ENCODE data around the gene DPP8. TPM values are rescaled to one million over a fixed set of nuclear protein-coding genes. Genes with fewer than 3 reads are reported as not detected.
A peak's percentile ranks its signal among the peaks of the same experiment; 100 is the strongest.

Gene DPP8
- total and polyA plus RNA-seq, 2 donors (not counting 1 experiment from before 2014, with no cell fraction given), result 29.9 to 45.4 TPM

DNA sequence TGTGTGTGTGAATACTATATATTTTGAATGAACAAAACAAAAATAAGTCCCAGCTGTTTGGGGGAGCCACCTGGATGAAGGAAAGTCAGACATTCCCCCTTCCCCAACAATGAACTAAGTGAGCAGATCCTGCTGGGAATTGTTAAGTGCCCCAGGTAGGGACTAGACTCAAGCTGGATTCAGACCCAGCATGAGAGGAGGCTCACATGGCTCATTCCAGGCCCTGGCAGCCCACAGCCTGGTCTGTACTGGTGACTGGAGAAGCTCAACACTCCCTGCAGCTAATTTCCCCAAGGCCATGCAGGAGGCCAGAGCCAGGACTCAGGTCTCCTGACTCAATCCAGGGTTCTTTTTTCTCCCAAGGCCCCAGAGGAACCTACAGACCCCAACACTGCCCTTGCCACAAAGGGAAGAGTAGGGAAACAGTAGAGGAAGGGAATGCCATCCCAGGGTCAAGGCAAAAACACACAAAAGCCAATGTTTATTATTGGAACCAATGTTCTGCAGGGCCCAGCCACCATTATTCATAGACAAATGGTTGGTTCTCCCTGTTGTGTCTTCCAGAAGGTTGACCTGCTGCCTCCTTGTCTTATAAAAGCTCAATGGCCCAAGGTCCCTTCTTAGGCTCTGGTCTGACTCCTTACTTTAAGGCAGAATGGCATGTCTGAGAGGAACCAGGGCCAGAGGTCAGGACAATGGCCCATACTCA, 104.3 kb downstream of the DPP8 start:
- Histone ChIP-seq H3K27ac (ENCODE audit: insufficient read depth, low read length) (no peak overlapping the region), H3K4me3 (replicated peaks in 1 of 4; ENCODE audit: control extremely low read depth in 1 of 4, insufficient read depth in 1 of 4, low read depth in 3 of 4, low read length in 4 of 4) (no peak overlapping the region), H3K79me2 (ENCODE audit: control insufficient read depth, insufficient read depth, low read length) (no peaks in the 10 kb centered on the region), H4K20me1 (ENCODE audit: control insufficient read depth, extremely low read depth, insufficient read depth, low read length) (no peaks in the 10 kb centered on the region), H3K4me1 (ENCODE audit: control insufficient read depth, extremely low read depth, insufficient read depth, low read length) (peaks cover 8% of the 10 kb centered on the region), H3K9me3 (ENCODE audit: control insufficient read depth, insufficient read depth, low read depth, low read length) (no peaks in the 10 kb centered on the region), H3K4me2 (ENCODE audit: extremely low read depth, insufficient read depth, low read length) (no peak overlapping the region), H3K27me3 (ENCODE audit: control insufficient read depth, insufficient read depth, low read length) (peaks cover 7% of the 10 kb centered on the region), H3K36me3 (ENCODE audit: control insufficient read depth, insufficient read depth, low read length) (no peaks in the 10 kb centered on the region), H3K9ac (ENCODE audit: insufficient read depth, low read length) (no peak overlapping the region), H2AFZ (ENCODE audit: low read length) (no peak overlapping the region)
- no peak for TF ChIP-seq EZH2 (IDR thresholded peaks at IDR 0.05; ENCODE audit: low read length, missing control alignments)
- TF ChIP-seq, protein P1, sequence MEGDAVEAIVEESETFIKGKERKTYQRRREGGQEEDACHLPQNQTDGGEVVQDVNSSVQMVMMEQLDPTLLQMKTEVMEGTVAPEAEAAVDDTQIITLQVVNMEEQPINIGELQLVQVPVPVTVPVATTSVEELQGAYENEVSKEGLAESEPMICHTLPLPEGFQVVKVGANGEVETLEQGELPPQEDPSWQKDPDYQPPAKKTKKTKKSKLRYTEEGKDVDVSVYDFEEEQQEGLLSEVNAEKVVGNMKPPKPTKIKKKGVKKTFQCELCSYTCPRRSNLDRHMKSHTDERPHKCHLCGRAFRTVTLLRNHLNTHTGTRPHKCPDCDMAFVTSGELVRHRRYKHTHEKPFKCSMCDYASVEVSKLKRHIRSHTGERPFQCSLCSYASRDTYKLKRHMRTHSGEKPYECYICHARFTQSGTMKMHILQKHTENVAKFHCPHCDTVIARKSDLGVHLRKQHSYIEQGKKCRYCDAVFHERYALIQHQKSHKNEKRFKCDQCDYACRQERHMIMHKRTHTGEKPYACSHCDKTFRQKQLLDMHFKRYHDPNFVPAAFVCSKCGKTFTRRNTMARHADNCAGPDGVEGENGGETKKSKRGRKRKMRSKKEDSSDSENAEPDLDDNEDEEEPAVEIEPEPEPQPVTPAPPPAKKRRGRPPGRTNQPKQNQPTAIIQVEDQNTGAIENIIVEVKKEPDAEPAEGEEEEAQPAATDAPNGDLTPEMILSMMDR (conservative IDR thresholded peaks at IDR 0.05 in 1 of 2, IDR thresholded peaks at IDR 0.05 in 1 of 2; ENCODE audit: low read depth in 1 of 2, low read length in 2 of 2), result no peak
- no peak for DNase-seq (ENCODE audit: low read depth in 2 of 2)

DNA sequence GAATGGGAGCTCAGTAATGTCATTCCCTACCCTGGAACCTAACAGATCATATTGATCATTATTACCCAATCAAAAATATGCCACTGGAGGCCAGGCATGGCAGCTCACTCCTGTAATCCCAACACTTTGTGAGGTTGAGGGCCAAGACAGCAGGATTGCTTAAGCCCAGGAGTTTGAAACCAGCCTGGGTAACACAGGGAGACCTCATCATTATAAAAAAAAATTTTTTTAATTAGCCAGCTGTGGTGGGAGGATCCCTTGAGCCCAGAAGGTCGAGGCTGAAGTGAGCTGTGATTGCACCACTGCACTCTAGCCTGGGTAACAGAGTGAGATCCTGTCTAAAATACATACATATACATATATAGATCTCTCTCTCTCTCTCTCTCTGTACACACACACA, 104.9 kb downstream of the DPP8 start:
- H3K79me2 ChIP-seq (ENCODE audit: control insufficient read depth, insufficient read depth, low read length), result no peaks in the 10 kb centered on the region
- H3K4me3 ChIP-seq (replicated peaks in 1 of 4; ENCODE audit: control extremely low read depth in 1 of 4, insufficient read depth in 1 of 4, low read depth in 3 of 4, low read length in 4 of 4), result no peak overlapping the region
- DNase-seq (ENCODE audit: low read depth in 2 of 2), result peak in 1 of 2 donors; percentile 59
- peaks cover 7% of the 10 kb centered on the region for H3K27me3 ChIP-seq (ENCODE audit: control insufficient read depth, insufficient read depth, low read length)
- no peak overlapping the region for H2AFZ ChIP-seq (ENCODE audit: low read length)
- no peak overlapping the region for H3K9ac ChIP-seq (ENCODE audit: insufficient read depth, low read length)
- H4K20me1 ChIP-seq (ENCODE audit: control insufficient read depth, extremely low read depth, insufficient read depth, low read length), result no peaks in the 10 kb centered on the region
- no peak overlapping the region for H3K4me2 ChIP-seq (ENCODE audit: extremely low read depth, insufficient read depth, low read length)
- H3K36me3 ChIP-seq (ENCODE audit: control insufficient read depth, insufficient read depth, low read length), result no peaks in the 10 kb centered on the region
- no peak overlapping the region for H3K27ac ChIP-seq (ENCODE audit: insufficient read depth, low read length)
- no peak for TF ChIP-seq EZH2 (IDR thresholded peaks at IDR 0.05; ENCODE audit: low read length, missing control alignments)
- TF ChIP-seq, protein P1 (conservative IDR thresholded peaks at IDR 0.05 in 1 of 2, IDR thresholded peaks at IDR 0.05 in 1 of 2; ENCODE audit: low read depth in 1 of 2, low read length in 2 of 2), result no peak
- no peaks in the 10 kb centered on the region for H3K9me3 ChIP-seq (ENCODE audit: control insufficient read depth, insufficient read depth, low read depth, low read length)
- H3K4me1 ChIP-seq (ENCODE audit: control insufficient read depth, extremely low read depth, insufficient read depth, low read length), result peaks cover 8% of the 10 kb centered on the region

DNA sequence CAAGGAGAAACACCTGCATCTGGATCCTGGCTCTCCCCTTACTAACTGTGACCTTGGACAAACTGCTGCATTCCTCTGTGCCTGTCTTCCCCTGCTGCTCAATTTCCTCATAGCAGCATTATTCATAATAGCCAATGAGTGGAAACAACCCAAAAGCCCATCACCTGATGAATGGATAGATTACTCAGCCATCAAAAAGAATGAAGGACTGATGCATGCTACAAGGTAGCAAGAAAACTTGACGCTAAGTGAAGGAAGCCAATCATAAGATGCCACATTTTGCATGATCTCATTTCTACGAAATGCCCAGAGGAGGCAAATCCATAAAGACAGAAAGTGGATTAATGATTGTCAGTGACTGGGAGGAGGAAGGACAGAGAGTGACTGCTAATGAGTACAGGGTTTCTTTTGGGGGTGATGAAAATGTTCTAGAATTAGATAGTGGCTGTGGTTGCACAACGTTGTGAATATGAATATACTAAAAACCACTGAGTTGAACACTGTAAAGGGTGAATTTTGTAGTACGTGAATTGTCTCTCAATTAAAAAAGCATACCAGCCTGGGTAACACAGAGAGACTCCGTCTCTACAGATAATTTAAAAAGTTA, 105.9 kb downstream of the DPP8 start:
- Histone ChIP-seq H3K4me2 (ENCODE audit: extremely low read depth, insufficient read depth, low read length) (no peak overlapping the region), H3K27me3 (ENCODE audit: control insufficient read depth, insufficient read depth, low read length) (peaks cover 7% of the 10 kb centered on the region), H3K79me2 (ENCODE audit: control insufficient read depth, insufficient read depth, low read length) (no peaks in the 10 kb centered on the region), H2AFZ (ENCODE audit: low read length) (no peak overlapping the region), H3K36me3 (ENCODE audit: control insufficient read depth, insufficient read depth, low read length) (no peaks in the 10 kb centered on the region), H3K4me3 (replicated peaks in 1 of 4; ENCODE audit: control extremely low read depth in 1 of 4, insufficient read depth in 1 of 4, low read depth in 3 of 4, low read length in 4 of 4) (no peak overlapping the region), H4K20me1 (ENCODE audit: control insufficient read depth, extremely low read depth, insufficient read depth, low read length) (no peaks in the 10 kb centered on the region), H3K4me1 (ENCODE audit: control insufficient read depth, extremely low read depth, insufficient read depth, low read length) (peaks cover 8% of the 10 kb centered on the region), H3K9ac (ENCODE audit: insufficient read depth, low read length) (no peak overlapping the region), H3K9me3 (ENCODE audit: control insufficient read depth, insufficient read depth, low read depth, low read length) (no peaks in the 10 kb centered on the region), H3K27ac (ENCODE audit: insufficient read depth, low read length) (no peak overlapping the region)
- DNase-seq (ENCODE audit: low read depth in 2 of 2), result peak in 1 of 2 donors; percentile 59
- TF ChIP-seq, protein P1 (conservative IDR thresholded peaks at IDR 0.05 in 1 of 2, IDR thresholded peaks at IDR 0.05 in 1 of 2; ENCODE audit: low read depth in 1 of 2, low read length in 2 of 2), result no peak
- no peak for TF ChIP-seq EZH2 (IDR thresholded peaks at IDR 0.05; ENCODE audit: low read length, missing control alignments)
